Activated T-helper 17 cell treated with anti-CD3 and anti-CD28 coated beads, Interleukin-2, amount 50 U/mL, for 72 hours (primary cell): ENCODE measurements around the gene MXRA7. TPM values are rescaled to one million over a fixed set of nuclear protein-coding genes. Genes with fewer than 3 reads are reported as not detected.
A peak's percentile ranks its signal among the peaks of the same experiment; 100 is the strongest.

ENCODE experiments used
- ATAC-seq: fragments of 150-1000 bp; cut with Tn5 transposase; replicated peaks from 2 replicates; pipeline ENCODE4 v1.10.0; 2021; ENCODE audit warnings: mild to moderate bottlenecking, moderate library complexity
- H3K27ac Mint-ChIP-seq: one replicate; pipeline ENCODE4 v1.8.0; 2022; ENCODE audit warnings: mixed read lengths
- H3K27me3 Mint-ChIP-seq: one replicate; pipeline ENCODE4 v1.8.0; 2022; ENCODE audit warnings: mixed read lengths
- H3K36me3 Mint-ChIP-seq: one replicate; pipeline ENCODE4 v1.8.0; 2022; ENCODE audit warnings: low read depth, mild to moderate bottlenecking, mixed read lengths
- H3K4me1 Mint-ChIP-seq: one replicate; pipeline ENCODE4 v1.8.0; 2022; ENCODE audit warnings: mixed read lengths
- H3K4me3 Mint-ChIP-seq: one replicate; pipeline ENCODE4 v1.8.0; 2022; ENCODE audit warnings: mild to moderate bottlenecking, mixed read lengths
- H3K9me3 Mint-ChIP-seq: one replicate; pipeline ENCODE4 v1.8.0; 2022; ENCODE audit warnings: mixed read lengths
- total RNA-seq, 2 donors: library from RNA; stranded (reverse); gene quantifications; one replicate each; pipeline ENCODE4 v1.2.3, GENCODE V29; 2022

Gene MXRA7
- total RNA-seq, 2 donors from 2014 or later, result 7.3 to 7.4 TPM

- Mint-ChIP-seq H3K27me3 (no peaks in the 10 kb centered on the region), H3K9me3 (no peaks in the 10 kb centered on the region), H3K4me3 (no peak overlapping the region), H3K27ac (no peak overlapping the region), H3K4me1 (peaks cover 5% of the 10 kb centered on the region), H3K36me3 (no peaks in the 10 kb centered on the region)
- no peak for ATAC-seq
These were observed 24.0 kb downstream of the MXRA7 start for GRCh38 chr17:76686538-76687297.

GRCh38 chr17:76685846-76686245, 24.9 kb downstream of the MXRA7 start:
- Mint-ChIP-seq H3K27ac (no peak overlapping the region), H3K4me3 (no peak overlapping the region), H3K27me3 (no peaks in the 10 kb centered on the region), H3K4me1 (peaks cover 5% of the 10 kb centered on the region), H3K9me3 (no peaks in the 10 kb centered on the region), H3K36me3 (no peaks in the 10 kb centered on the region)
- no peak for ATAC-seq

- Mint-ChIP-seq H3K27ac (no peak overlapping the region), H3K36me3 (no peaks in the 10 kb centered on the region), H3K4me1 (peaks cover 5% of the 10 kb centered on the region), H3K4me3 (no peak overlapping the region), H3K27me3 (no peaks in the 10 kb centered on the region), H3K9me3 (no peaks in the 10 kb centered on the region)
- no peak for ATAC-seq
These were observed 25.4 kb downstream of the MXRA7 start for GRCh38 chr17:76685366-76685765.

- no peaks in the 10 kb centered on the region for H3K9me3 Mint-ChIP-seq
- H3K4me1 Mint-ChIP-seq, result peaks cover 5% of the 10 kb centered on the region
- H3K27ac Mint-ChIP-seq, result no peak overlapping the region
- no peak for ATAC-seq
- H3K36me3 Mint-ChIP-seq, result no peaks in the 10 kb centered on the region
- no peak overlapping the region for H3K4me3 Mint-ChIP-seq
- H3K27me3 Mint-ChIP-seq, result no peaks in the 10 kb centered on the region
These were observed 26.0 kb downstream of the MXRA7 start for GRCh38 chr17:76684756-76685155.

GRCh38 chr17:76683921-76684745, 26.6 kb downstream of the MXRA7 start:
- no peak overlapping the region for H3K27ac Mint-ChIP-seq
- ATAC-seq, result no peak
- peaks cover 5% of the 10 kb centered on the region for H3K4me1 Mint-ChIP-seq

GRCh38 chr17:76683011-76683755, 27.6 kb downstream of the MXRA7 start:
- no peak for ATAC-seq
- no peaks in the 10 kb centered on the region for H3K36me3 Mint-ChIP-seq
- no peaks in the 10 kb centered on the region for H3K27me3 Mint-ChIP-seq
- no peaks in the 10 kb centered on the region for H3K9me3 Mint-ChIP-seq
- no peak overlapping the region for H3K4me3 Mint-ChIP-seq
- H3K27ac Mint-ChIP-seq, result no peak overlapping the region
- H3K4me1 Mint-ChIP-seq, result peaks cover 5% of the 10 kb centered on the region

More at GRCh38 chr17:76683921-76684745, 26.6 kb downstream of the MXRA7 start:
- Mint-ChIP-seq H3K27me3 (no peaks in the 10 kb centered on the region), H3K36me3 (no peaks in the 10 kb centered on the region), H3K9me3 (no peaks in the 10 kb centered on the region), H3K4me3 (no peak overlapping the region)

GRCh38 chr17:76682296-76682695, 28.5 kb downstream of the MXRA7 start:
- no peaks in the 10 kb centered on the region for H3K27me3 Mint-ChIP-seq
- no peak overlapping the region for H3K4me3 Mint-ChIP-seq
- no peaks in the 10 kb centered on the region for H3K9me3 Mint-ChIP-seq
- no peaks in the 10 kb centered on the region for H3K36me3 Mint-ChIP-seq
- no peak for ATAC-seq
- H3K4me1 Mint-ChIP-seq, result peaks cover 5% of the 10 kb centered on the region
- H3K27ac Mint-ChIP-seq, result peak overlapping the region; percentile 68

- peak overlapping the region; percentile 68 for H3K27ac Mint-ChIP-seq
- no peak overlapping the region for H3K4me3 Mint-ChIP-seq
- no peaks in the 10 kb centered on the region for H3K9me3 Mint-ChIP-seq
- H3K36me3 Mint-ChIP-seq, result no peaks in the 10 kb centered on the region
- H3K27me3 Mint-ChIP-seq, result no peaks in the 10 kb centered on the region
- H3K4me1 Mint-ChIP-seq, result peaks cover 5% of the 10 kb centered on the region
- peak; percentile 71 for ATAC-seq
These were observed 29.3 kb downstream of the MXRA7 start for GRCh38 chr17:76681222-76682137.

- Mint-ChIP-seq H3K4me3 (no peak overlapping the region), H3K27ac (no peak overlapping the region), H3K4me1 (peaks cover 5% of the 10 kb centered on the region), H3K36me3 (no peaks in the 10 kb centered on the region), H3K27me3 (no peaks in the 10 kb centered on the region), H3K9me3 (no peaks in the 10 kb centered on the region)
- no peak for ATAC-seq
These were observed 31.5 kb downstream of the MXRA7 start for GRCh38 chr17:76679239-76679638.

- Mint-ChIP-seq H3K4me1 (peaks cover 5% of the 10 kb centered on the region), H3K36me3 (no peaks in the 10 kb centered on the region), H3K9me3 (no peaks in the 10 kb centered on the region), H3K27me3 (no peaks in the 10 kb centered on the region), H3K4me3 (no peak overlapping the region), H3K27ac (no peak overlapping the region)
- ATAC-seq, result peak; percentile 44
These were observed 32.4 kb downstream of the MXRA7 start for GRCh38 chr17:76678330-76678729.

GRCh38 chr17:76677406-76677805, 33.4 kb downstream of the MXRA7 start:
- Mint-ChIP-seq H3K4me3 (no peak overlapping the region), H3K27ac (no peak overlapping the region), H3K4me1 (peaks cover 8% of the 10 kb centered on the region), H3K27me3 (no peaks in the 10 kb centered on the region), H3K9me3 (no peaks in the 10 kb centered on the region), H3K36me3 (no peaks in the 10 kb centered on the region)
- ATAC-seq, result no peak

- Mint-ChIP-seq H3K36me3 (no peaks in the 10 kb centered on the region), H3K27me3 (no peaks in the 10 kb centered on the region), H3K27ac (no peak overlapping the region), H3K4me3 (no peak overlapping the region), H3K4me1 (peaks cover 4% of the 10 kb centered on the region), H3K9me3 (no peaks in the 10 kb centered on the region)
- ATAC-seq, result no peak
These were observed 34.1 kb downstream of the MXRA7 start for GRCh38 chr17:76676629-76677028.

- Mint-ChIP-seq H3K4me3 (no peak overlapping the region), H3K27ac (no peak overlapping the region), H3K4me1 (peaks cover 13% of the 10 kb centered on the region), H3K36me3 (no peaks in the 10 kb centered on the region), H3K27me3 (no peaks in the 10 kb centered on the region), H3K9me3 (no peaks in the 10 kb centered on the region)
- no peak for ATAC-seq
These were observed 35.1 kb downstream of the MXRA7 start for GRCh38 chr17:76675648-76676047.

- Mint-ChIP-seq H3K4me1 (peaks cover 13% of the 10 kb centered on the region), H3K27ac (no peak overlapping the region), H3K4me3 (no peak overlapping the region), H3K36me3 (no peaks in the 10 kb centered on the region), H3K9me3 (no peaks in the 10 kb centered on the region), H3K27me3 (no peaks in the 10 kb centered on the region)
- ATAC-seq, result no peak
These were observed 36.2 kb downstream of the MXRA7 start for GRCh38 chr17:76674600-76674999.
